ENCODE measurements around the gene STXBP2.

Gene STXBP2

DNA sequence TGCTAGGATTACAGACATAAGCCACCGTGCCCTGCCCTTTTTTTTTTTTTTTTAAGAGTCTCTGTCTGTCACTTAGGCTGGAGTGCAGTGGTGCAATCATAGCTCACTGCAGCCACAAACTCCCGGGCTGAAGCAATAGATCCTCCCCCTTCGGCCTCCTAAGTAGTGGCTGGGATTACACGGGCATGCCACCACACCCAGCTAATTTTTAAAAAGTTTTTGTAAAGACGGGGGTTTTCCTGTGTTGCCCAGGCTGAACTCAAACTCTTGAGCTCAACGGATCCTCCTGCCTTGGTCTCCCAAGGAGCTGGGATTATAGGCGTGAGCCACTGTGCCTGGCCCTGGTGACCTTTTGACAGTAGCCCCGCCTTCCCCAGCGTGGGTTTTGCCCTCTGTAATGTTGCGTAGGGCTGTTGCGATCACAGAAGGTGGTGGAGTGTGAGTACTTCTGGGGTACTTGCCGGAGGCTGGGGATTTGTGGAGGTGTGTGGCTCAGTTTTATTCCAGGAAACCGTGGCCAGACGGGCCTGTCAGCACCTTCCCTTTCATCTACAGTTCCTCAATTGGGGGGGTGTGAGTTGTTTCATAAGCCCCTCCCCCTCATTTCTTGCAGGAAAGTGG is 20.3 kb downstream of the STXBP2 start:
- no peak for DNase-seq

- DNase-seq, result no peak
These were observed 21.3 kb downstream of the STXBP2 start for GRCh38 chr19:7658219-7658686.

DNA sequence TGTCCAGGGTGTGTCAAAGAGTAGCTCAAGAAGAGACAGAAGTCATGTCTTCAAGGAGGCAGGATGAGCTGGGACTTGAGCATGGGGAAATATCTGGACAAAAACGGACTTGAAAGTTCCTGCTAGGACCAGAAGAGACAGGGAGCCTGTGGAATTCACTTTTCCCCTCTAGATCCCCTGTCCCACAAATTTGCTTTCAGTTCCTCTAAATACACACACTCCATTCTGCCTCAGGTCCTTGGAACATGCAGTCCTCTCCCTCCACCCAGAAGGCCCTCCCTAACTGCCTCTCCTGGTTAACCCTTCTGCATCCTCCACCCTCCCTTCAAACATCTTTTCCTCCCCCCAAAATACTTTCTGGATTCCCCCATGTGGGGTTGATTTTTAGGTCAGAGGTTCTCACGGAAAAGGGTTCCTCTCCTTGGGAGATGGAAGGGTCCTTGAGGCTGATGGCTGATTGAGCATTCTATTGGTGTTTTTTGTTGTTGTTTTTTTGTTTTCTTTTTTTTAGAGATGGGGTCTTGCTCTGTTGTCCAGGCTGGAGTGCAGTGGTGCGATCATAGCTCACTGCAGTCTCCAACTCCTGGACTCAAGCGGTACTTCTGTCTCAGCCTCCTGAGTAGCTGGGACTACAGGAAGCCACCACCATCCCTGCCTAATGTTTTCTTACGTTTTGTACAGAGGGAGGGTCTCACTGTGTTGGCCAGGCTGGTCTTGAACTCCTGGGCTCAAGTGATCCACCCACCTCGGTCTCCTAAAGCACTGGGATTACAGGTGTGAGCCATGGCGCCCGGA is 25.0 kb downstream of the STXBP2 start:
- no peak for DNase-seq

DNA sequence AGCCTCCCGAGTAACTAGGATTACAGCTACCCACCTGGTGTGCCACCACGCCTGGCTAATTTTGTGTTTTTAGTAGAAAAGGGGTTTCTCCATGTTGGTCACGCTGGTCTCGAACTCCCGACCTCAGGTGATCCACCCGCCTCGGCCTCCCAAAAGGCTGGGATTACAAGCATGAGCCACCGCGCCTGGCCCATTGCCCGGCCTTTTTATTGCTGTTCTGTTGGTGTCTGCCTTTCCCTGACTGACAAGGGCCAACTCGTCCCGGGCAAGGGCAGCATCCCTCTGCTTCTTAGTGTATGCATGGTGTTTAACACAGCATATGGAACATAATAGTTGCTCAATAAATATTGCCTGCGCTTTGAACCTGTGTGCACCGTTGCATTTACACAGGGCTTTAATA is 25.7 kb downstream of the STXBP2 start:
- no peak for DNase-seq

DNA sequence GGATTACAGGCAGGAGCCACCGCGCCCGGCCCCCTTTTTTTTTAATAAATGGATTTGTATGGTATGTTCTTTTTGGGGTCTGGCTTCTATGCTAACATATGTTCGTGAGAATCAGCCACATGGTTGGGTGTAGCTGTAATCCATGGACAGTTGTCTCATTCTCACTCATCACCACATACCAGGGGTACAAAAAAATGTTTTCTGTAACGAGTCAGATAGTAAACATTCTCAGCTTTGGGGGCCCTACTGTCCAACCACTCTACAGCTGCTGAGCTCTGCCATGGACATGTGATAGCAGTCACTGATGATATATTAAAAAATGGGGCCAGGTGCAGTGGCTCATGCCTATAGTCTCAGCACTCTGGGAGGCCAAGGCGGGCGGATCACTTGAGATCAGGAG is 26.8 kb downstream of the STXBP2 start:
- no peak for DNase-seq

- DNase-seq, result no peak
These were observed 28.2 kb downstream of the STXBP2 start for GRCh38 chr19:7665076-7665475.

DNA sequence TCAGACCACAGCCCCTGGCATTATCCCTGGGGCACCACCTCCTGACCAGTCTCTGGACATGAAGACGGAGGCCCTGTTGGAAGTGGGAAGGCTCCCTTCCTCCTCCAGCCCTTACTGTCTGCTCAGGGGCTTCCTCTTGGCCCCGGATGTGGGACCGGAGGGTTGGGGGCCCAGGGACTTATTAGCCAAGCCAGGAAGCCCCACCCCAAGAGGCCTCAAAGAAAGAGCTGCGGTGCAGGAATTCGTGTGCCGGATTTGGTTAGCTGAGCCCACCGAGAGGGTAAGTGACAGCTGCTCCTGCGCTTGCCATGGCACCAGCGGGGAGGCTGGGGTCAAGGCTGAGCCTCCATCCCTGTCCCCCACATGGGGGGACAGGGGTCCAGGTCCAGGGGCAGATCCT is 31.9 kb downstream of the STXBP2 start, which contains the start of gene RETN:
Gene RETN (plus strand): TSS at position 208 of the 400 bp plus-strand sequence. CDS start 278 bp downstream, outside the sequence.
- DNase-seq, result no peak

GRCh38 chr19:7669641-7670040 is 32.7 kb downstream of the STXBP2 start:
- no peak for DNase-seq

DNA sequence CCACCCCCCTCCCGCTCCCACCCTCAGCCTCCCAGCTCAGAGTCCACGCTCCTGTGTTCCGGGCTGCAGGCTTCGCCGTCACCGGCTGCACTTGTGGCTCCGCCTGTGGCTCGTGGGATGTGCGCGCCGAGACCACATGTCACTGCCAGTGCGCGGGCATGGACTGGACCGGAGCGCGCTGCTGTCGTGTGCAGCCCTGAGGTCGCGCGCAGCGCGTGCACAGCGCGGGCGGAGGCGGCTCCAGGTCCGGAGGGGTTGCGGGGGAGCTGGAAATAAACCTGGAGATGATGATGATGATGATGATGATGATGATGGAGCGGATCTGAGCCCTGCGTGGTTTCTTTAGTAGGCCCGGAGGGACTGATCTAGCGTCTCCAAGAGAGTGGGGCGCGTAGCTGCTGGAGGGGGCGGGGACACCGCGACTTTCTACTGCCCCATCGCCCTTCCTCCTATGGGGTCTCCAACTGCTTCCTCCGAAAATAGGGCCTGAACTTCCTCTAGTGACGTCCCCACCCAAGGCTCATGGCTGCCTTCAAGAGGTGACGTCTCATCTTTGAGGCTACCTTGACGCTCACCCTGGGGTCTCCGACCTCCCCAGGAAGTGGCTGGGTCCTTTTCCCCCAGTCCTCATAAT is 33.4 kb downstream of the STXBP2 start:
- no peak for DNase-seq

DNA sequence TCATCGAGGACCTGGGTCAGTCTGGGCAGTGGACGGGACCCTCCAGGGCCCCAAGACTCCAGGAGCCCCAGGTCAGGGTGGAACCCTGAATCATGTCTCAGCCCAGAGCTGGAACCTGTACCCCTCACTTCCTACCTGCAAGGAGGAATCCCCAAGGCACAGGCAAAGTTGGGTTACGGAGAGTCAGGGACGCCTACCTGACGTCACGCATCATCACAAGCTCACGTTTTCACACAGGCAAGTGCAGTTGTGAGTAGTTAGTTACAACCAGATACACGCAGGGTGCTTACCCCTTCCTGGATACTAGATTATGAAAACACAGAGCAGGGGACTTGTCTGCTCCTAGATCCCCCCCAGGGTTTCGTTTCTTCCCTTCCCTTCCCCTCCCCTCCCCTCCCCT is 33.9 kb downstream of the STXBP2 start:
- no peak for DNase-seq

DNA sequence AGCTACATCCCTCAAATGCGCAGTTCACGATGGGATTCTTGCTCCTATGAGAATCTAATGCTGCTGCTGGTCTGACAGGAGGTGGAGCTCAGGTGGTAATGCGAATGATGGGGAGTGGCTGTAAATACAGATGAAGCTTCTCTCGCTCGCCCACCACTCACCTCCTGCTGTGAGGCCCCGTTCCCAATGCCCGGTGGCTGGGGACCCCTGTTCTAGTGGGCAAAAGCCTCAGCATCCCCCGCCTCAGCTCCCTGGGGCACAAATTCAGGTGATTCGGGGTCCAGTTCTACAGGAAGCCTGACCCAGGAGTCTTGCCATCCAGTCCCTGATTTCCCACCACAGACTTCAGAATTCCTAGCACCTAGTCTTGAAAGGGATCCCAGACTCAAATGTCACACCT is 35.6 kb downstream of the STXBP2 start:
- no peak for DNase-seq

GRCh38 chr19:7674010-7675005 is 37.4 kb downstream of the STXBP2 start:
- no peak for DNase-seq

- no peak for DNase-seq
These were observed 39.5 kb downstream of the STXBP2 start for GRCh38 chr19:7676376-7676775.

GRCh38 chr19:7676854-7677253 is 39.9 kb downstream of the STXBP2 start, which contains the start of gene MCEMP1:
Gene MCEMP1, plus strand, starts transcription at chr19:7677090. Its CDS starts 31 bp downstream, at chr19:7677121.
- no peak for DNase-seq

DNA sequence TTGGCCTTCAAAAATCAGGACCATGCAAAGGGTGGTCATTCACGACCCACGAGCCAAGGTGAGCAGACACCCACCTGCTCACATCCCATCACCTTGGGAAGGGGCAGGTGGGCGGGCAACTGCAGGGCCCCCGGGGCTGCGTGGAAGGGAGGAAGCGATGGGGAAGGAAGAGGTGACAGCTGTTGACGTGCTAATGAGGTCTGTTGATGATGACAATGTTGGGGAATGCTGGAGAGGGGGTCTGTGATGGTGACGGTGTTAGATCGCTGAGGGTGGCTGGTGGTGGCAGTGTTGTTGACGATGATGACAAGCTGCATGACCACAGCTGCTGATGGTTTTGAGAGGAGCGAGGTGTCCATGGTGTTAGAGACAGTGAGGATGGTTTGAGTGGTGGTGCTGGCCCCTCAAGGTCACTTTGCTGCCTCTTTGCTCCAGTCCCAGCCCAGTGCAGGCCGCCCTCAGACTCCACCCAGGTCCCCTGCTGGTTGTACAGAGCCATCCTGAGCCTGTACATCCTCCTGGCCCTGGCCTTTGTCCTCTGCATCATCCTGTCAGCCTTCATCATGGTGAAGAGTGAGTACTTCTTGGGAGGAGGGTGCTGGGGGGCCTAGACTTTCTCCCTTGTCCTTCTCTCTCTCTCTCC is 40.9 kb downstream of the STXBP2 start:
- no peak for DNase-seq

DNA sequence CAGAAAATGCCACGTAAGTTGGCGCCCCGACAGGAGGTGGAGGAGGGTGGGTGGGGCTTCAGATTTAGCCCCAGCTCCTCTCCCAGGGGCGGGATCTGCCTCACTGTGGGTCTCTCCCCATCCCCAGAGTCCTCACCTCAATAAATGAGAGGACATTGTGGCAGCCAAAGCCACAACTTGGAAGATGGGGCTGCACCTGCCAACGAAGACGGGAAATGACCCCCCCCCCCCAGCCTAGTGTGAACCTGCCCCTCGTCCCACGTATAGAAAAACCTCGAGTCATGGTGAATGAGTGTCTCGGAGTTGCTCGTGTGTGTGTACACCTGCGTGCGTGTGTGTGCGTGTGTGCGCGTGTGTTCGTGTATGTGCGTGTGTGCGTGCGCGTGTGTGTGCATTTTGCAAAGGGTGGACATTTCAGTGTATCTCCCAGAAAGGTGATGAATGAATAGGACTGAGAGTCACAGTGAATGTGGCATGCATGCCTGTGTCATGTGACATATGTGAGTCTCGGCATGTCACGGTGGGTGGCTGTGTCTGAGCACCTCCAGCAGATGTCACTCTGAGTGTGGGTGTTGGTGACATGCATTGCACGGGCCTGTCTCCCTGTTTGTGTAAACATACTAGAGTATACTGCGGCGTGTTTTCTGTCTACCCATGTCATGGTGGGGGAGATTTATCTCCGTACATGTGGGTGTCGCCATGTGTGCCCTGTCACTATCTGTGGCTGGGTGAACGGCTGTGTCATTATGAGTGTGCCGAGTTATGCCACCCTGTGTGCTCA is 42.3 kb downstream of the STXBP2 start:
- DNase-seq, result no peak

GRCh38 chr19:7679771-7680605 is 43.1 kb downstream of the STXBP2 start:
- DNase-seq, result no peak

- no peak for DNase-seq
These were observed 43.9 kb downstream of the STXBP2 start, which contains the start of gene TRAPPC5 for GRCh38 chr19:7680606-7681339. Gene TRAPPC5, plus strand, starts transcription at chr19:7680833. Its CDS starts 1,421 bp downstream, at chr19:7682254.

Data from NCI-H1436 treated with DMSO at 0.1 percent for 48 hours (cell line).